Testis (tissue), 3 donors: Measurements from ENCODE around the gene NRG2. TPM values are rescaled to one million over a fixed set of nuclear protein-coding genes. Genes with fewer than 3 reads are reported as not detected.

Experiments
- DNase-seq: peaks from one replicate; pipeline ENCODE4 v3.0.0-alpha.2; 2019
- H3K27ac ChIP-seq, 2 donors: fragments of 200-600 bp; sonication (generic); one replicate each; pipeline ENCODE4 v1.5.1; 2019
- H3K27me3 ChIP-seq: fragments of 200-600 bp; sonication (generic); one replicate; pipeline ENCODE4 v1.5.1; 2019
- H3K36me3 ChIP-seq: fragments of 200-600 bp; sonication (generic); one replicate; pipeline ENCODE4 v1.5.1; 2017; ENCODE audit warnings: low read depth; ENCODE audit errors: missing control alignments
- H3K4me1 ChIP-seq: fragments of 200-600 bp; sonication (generic); one replicate; pipeline ENCODE4 v1.5.1; 2019
- H3K4me3 ChIP-seq, 2 donors: fragments of 200-600 bp; sonication (generic); one replicate each; pipeline ENCODE4 v1.5.1; 2017 to 2019
- H3K9me3 ChIP-seq: fragments of 200-600 bp; sonication (generic); one replicate; pipeline ENCODE4 v1.5.1; 2017
- CTCF ChIP-seq, 3 experiments: fragments of 450-650 bp in 2 of 3; fragments of 200-600 bp in 1 of 3; sonication (generic) in 1 of 3; IDR thresholded peaks; one replicate each; pipeline ENCODE4 v1.5.1; 2016 to 2019; ENCODE audit warnings: antibody characterized with exemption in 3 of 3, mild to moderate bottlenecking in 2 of 3, moderate library complexity in 1 of 3
- POLR2A ChIP-seq: fragments of 450-650 bp; IDR thresholded peaks from one replicate; pipeline ENCODE4 v1.6.1; 2017; ENCODE audit warnings: antibody characterized with exemption, mild to moderate bottlenecking, moderate library complexity
- WGBS, 2 donors: methylation state at CpG; one replicate each; pipeline ENCODE4 v1.1.5; 2018; 5-methylcytosine and 5-hydroxymethylcytosine counted together
- intact Hi-C: fragments of 100-400 bp; cut with DNase I; formaldehyde crosslinking; loops from one replicate; pipeline ENCODE4 v1.15.1; 2023; ENCODE audit warnings: low total_unique reads
- polyA plus RNA-seq: library from polyadenylated mRNA; stranded (reverse); fragments of 350-450 nt; fragmentation: Illumina TruSeq; extraction: RNeasy Lipid Tissue Mini Kit (QIAGEN cat#74804); gene quantifications from one replicate; pipeline ENCODE4 v1.2.3, GENCODE V29; 2014; ENCODE audit warnings: low read depth, low replicate concordance; ENCODE audit not compliant: insufficient read depth
- total RNA-seq, 2 donors: library from RNA; depleted of rRNA; stranded (reverse); fragments of >200 nt; gene quantifications; one replicate each; pipeline ENCODE4 v1.2.3, GENCODE V29; 2016

NRG2 gene
- total and polyA plus RNA-seq, 3 donors from 2014 or later, result 4.8 to 23.2 (median 13.0) TPM

GRCh38 chr5:139915266-139915665 is 127.8 kb downstream of the NRG2 start:
- intact Hi-C loops, result no loop called here
- H3K4me3 ChIP-seq, result no peak overlapping the region
- 89 to 92% methylated on average over 3 of the region's 3 CpGs for WGBS, 2 donors
- H3K27ac ChIP-seq, result no peak overlapping the region
- no peaks in the 10 kb centered on the region for H3K4me1 ChIP-seq
- no peak for DNase-seq
- no peaks in the 10 kb centered on the region for H3K36me3 ChIP-seq
- no peaks in the 10 kb centered on the region for H3K27me3 ChIP-seq
- no peaks in the 10 kb centered on the region for H3K9me3 ChIP-seq
- TF ChIP-seq CTCF (IDR thresholded peaks at IDR 0.05) (no peak), POLR2A (no peak)

GRCh38 chr5:139914218-139914807 is 128.8 kb downstream of the NRG2 start:
- TF ChIP-seq CTCF (IDR thresholded peaks at IDR 0.05), result no peak
- no peak for TF ChIP-seq POLR2A
- Histone ChIP-seq H3K27ac (no peak overlapping the region), H3K9me3 (no peaks in the 10 kb centered on the region), H3K36me3 (no peaks in the 10 kb centered on the region), H3K4me1 (no peaks in the 10 kb centered on the region), H3K4me3 (no peak overlapping the region), H3K27me3 (no peaks in the 10 kb centered on the region)
- 91 to 95% methylated on average over 7 of the region's 7 CpGs for WGBS, 2 donors
- intact Hi-C loops, result no loop called here
- DNase-seq, result no peak

GRCh38 chr5:139912804-139913203 is 130.3 kb downstream of the NRG2 start:
- intact Hi-C loops, result no loop called here
- Histone ChIP-seq H3K27me3 (no peaks in the 10 kb centered on the region), H3K4me3 (no peak overlapping the region), H3K36me3 (no peaks in the 10 kb centered on the region), H3K27ac (no peak overlapping the region), H3K9me3 (no peaks in the 10 kb centered on the region), H3K4me1 (peaks cover 5% of the 10 kb centered on the region)
- WGBS, 2 donors, result 87 to 91% methylated on average over 4 of the region's 4 CpGs
- TF ChIP-seq POLR2A (no peak), CTCF (IDR thresholded peaks at IDR 0.05) (no peak)
- DNase-seq, result peak; percentile 16

GRCh38 chr5:139912158-139912557 is 130.9 kb downstream of the NRG2 start:
- intact Hi-C loops, result no loop called here
- WGBS, 2 donors, result 94 to 97% methylated on average over 3 of the region's 3 CpGs
- peaks cover 5% of the 10 kb centered on the region for H3K4me1 ChIP-seq
- H3K9me3 ChIP-seq, result no peaks in the 10 kb centered on the region
- TF ChIP-seq POLR2A (no peak), CTCF (IDR thresholded peaks at IDR 0.05) (no peak)
- no peak overlapping the region for H3K4me3 ChIP-seq
- DNase-seq, result peak; percentile 4
- no peaks in the 10 kb centered on the region for H3K27me3 ChIP-seq
- no peaks in the 10 kb centered on the region for H3K36me3 ChIP-seq
- no peak overlapping the region for H3K27ac ChIP-seq

- peak; percentile 5 for DNase-seq
- no peaks in the 10 kb centered on the region for H3K36me3 ChIP-seq
- no peaks in the 10 kb centered on the region for H3K27me3 ChIP-seq
- H3K4me3 ChIP-seq, result no peak overlapping the region
- no peaks in the 10 kb centered on the region for H3K9me3 ChIP-seq
- H3K4me1 ChIP-seq, result peaks cover 5% of the 10 kb centered on the region
- TF ChIP-seq POLR2A (no peak), CTCF (IDR thresholded peaks at IDR 0.05) (no peak)
- 88 to 99% methylated on average over 3 to 4 of the region's 4 CpGs for WGBS, 2 donors
- H3K27ac ChIP-seq, result no peak overlapping the region
- intact Hi-C loops, result no loop called here
Measured at GRCh38 chr5:139911425-139912120, 131.5 kb downstream of the NRG2 start.
